Measurements from ENCODE around the gene GK.

GK gene

DNA sequence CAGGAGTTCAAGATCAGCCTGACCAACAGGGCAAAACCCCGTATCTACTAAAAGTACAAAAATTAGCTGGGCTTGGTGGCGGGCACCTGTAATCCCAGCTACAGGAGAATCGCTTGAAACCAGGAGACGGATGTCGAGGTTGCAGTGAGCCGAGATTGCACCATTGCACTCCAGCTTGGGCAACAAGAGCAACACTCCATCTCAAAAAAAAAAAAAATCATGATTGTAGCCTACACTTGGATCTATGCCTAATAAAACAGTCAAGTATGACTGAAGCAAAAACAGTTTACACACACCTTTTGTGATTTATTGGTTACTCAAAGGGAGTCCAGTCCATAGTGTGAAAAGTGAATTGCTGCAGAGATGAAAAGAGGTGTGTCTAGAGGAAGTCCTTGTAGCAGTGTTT is 41.0 kb upstream of the GK start:
- no peak overlapping the region for H3K27ac ChIP-seq (ENCODE audit: extremely low read depth, low read depth, low read length)
- ChIA-PET CTCF (interaction anchor here (0.8 to 0.9 kb wide), 2 partner anchors 42 to 123 kb away, joined by 3 to 4 read pairs; no protein-coding TSS in a partner anchor), POLR2A (no interaction called here)
- no peak for TF ChIP-seq ZNF350 (tag by site-specific recombination; IDR thresholded peaks at IDR 0.05)
- no peak for TF ChIP-seq ZNF138 (tag by site-specific recombination; IDR thresholded peaks at IDR 0.05; ENCODE audit: borderline replicate concordance)
- TF ChIP-seq ZNF433 (tag by site-specific recombination; IDR thresholded peaks at IDR 0.05; ENCODE audit: low read depth) = no peak
- no peak for TF ChIP-seq ZNF146 (tag by site-specific recombination; IDR thresholded peaks at IDR 0.05)
- no peak for TF ChIP-seq ZBTB48 (tag by site-specific recombination; IDR thresholded peaks at IDR 0.05)
- TF ChIP-seq ZNF664 (tag by site-specific recombination; IDR thresholded peaks at IDR 0.05) = no peak
- H3K36me3 ChIP-seq (ENCODE audit: control insufficient read depth in 2 of 2, insufficient read depth in 1 of 2, low read length in 2 of 2) = no peaks in the 10 kb centered on the region
- no peaks in the 10 kb centered on the region for H3K4me1 ChIP-seq (ENCODE audit: control insufficient read depth, insufficient read depth, low read length)
- no peak overlapping the region for H3K4me3 ChIP-seq (ENCODE audit: low read depth, low read length)
- no peaks in the 10 kb centered on the region for H3K9me3 ChIP-seq (ENCODE audit: control insufficient read depth, insufficient read depth, low read depth, low read length)

DNA sequence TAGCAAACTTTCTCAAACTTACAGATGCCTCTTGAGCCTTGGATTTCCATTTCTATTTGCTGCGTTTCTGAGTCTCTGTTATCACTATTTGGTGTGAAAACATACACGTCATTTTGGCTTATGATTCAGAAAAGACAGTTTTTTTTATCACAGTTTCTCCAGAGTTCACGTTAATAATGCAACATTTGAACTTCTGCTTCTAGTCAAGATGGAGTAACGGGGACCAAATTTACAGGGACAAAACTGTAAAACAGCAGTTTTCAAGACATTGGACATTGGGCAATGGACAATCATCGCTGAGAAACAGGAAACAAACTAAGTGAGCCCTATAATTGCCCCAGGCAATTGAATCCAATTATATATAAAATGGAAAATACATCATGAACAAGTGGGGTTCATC is 39.5 kb upstream of the GK start:
- POLR2A ChIA-PET = no interaction called here
- no peaks in the 10 kb centered on the region for H3K9me3 ChIP-seq (ENCODE audit: control insufficient read depth, insufficient read depth, low read depth, low read length)
- no peaks in the 10 kb centered on the region for H3K36me3 ChIP-seq (ENCODE audit: control insufficient read depth in 2 of 2, insufficient read depth in 1 of 2, low read length in 2 of 2)
- H3K27ac ChIP-seq (ENCODE audit: extremely low read depth, low read depth, low read length) = no peak overlapping the region
- TF ChIP-seq ZNF747 (tag by site-specific recombination; IDR thresholded peaks at IDR 0.05) (no peak), ZNF558 (tag by site-specific recombination; IDR thresholded peaks at IDR 0.05) (no peak), ZNF830 (tag by site-specific recombination; IDR thresholded peaks at IDR 0.05; ENCODE audit: low read depth) (no peak), ZNF473 (tag by site-specific recombination; IDR thresholded peaks at IDR 0.05) (no peak), ZNF214 (tag by site-specific recombination; IDR thresholded peaks at IDR 0.05; ENCODE audit: borderline replicate concordance) (no peak), FEZF1 (tag by site-specific recombination; IDR thresholded peaks at IDR 0.05) (no peak)
- TF ChIP-seq, protein P1, sequence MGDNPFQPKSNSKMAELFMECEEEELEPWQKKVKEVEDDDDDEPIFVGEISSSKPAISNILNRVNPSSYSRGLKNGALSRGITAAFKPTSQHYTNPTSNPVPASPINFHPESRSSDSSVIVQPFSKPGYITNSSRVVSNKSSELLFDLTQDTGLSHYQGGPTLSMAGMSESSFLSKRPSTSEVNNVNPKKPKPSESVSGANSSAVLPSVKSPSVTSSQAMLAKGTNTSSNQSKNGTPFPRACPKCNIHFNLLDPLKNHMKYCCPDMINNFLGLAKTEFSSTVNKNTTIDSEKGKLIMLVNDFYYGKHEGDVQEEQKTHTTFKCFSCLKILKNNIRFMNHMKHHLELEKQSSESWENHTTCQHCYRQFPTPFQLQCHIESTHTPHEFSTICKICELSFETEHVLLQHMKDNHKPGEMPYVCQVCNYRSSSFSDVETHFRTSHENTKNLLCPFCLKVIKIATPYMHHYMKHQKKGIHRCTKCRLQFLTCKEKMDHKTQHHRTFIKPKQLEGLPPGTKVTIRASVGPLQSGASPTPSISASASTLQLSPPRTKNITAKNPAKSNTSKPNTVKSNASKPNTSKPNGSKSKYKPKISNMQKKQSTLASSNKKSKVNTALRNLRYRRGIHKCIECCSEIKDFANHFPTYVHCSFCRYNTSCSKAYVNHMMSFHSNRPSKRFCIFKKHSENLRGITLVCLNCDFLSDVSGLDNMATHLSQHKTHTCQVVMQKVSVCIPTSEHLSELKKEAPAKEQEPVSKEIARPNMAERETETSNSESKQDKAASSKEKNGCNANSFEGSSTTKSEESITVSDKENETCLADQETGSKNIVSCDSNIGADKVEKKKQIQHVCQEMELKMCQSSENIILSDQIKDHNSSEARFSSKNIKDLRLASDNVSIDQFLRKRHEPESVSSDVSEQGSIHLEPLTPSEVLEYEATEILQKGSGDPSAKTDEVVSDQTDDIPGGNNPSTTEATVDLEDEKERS (tag by site-specific recombination; IDR thresholded peaks at IDR 0.05) = no peak
- TF ChIP-seq, protein P2, sequence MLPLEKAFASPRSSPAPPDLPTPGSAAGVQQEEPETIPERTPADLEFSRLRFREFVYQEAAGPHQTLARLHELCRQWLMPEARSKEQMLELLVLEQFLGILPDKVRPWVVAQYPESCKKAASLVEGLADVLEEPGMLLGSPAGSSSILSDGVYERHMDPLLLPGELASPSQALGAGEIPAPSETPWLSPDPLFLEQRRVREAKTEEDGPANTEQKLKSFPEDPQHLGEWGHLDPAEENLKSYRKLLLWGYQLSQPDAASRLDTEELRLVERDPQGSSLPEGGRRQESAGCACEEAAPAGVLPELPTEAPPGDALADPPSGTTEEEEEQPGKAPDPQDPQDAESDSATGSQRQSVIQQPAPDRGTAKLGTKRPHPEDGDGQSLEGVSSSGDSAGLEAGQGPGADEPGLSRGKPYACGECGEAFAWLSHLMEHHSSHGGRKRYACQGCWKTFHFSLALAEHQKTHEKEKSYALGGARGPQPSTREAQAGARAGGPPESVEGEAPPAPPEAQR (tag by site-specific recombination; IDR thresholded peaks at IDR 0.05) = no peak
- TF ChIP-seq, protein P3, sequence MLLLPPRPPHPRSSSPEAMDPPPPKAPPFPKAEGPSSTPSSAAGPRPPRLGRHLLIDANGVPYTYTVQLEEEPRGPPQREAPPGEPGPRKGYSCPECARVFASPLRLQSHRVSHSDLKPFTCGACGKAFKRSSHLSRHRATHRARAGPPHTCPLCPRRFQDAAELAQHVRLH (tag by site-specific recombination; IDR thresholded peaks at IDR 0.05) = no peak
- TF ChIP-seq, protein P4, sequence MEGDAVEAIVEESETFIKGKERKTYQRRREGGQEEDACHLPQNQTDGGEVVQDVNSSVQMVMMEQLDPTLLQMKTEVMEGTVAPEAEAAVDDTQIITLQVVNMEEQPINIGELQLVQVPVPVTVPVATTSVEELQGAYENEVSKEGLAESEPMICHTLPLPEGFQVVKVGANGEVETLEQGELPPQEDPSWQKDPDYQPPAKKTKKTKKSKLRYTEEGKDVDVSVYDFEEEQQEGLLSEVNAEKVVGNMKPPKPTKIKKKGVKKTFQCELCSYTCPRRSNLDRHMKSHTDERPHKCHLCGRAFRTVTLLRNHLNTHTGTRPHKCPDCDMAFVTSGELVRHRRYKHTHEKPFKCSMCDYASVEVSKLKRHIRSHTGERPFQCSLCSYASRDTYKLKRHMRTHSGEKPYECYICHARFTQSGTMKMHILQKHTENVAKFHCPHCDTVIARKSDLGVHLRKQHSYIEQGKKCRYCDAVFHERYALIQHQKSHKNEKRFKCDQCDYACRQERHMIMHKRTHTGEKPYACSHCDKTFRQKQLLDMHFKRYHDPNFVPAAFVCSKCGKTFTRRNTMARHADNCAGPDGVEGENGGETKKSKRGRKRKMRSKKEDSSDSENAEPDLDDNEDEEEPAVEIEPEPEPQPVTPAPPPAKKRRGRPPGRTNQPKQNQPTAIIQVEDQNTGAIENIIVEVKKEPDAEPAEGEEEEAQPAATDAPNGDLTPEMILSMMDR (tag by site-specific recombination; IDR thresholded peaks at IDR 0.05) = no peak
- H3K4me1 ChIP-seq (ENCODE audit: control insufficient read depth, insufficient read depth, low read length) = no peaks in the 10 kb centered on the region
- no peak overlapping the region for H3K4me3 ChIP-seq (ENCODE audit: low read depth, low read length)
- CTCF ChIA-PET = no interaction called here

DNA sequence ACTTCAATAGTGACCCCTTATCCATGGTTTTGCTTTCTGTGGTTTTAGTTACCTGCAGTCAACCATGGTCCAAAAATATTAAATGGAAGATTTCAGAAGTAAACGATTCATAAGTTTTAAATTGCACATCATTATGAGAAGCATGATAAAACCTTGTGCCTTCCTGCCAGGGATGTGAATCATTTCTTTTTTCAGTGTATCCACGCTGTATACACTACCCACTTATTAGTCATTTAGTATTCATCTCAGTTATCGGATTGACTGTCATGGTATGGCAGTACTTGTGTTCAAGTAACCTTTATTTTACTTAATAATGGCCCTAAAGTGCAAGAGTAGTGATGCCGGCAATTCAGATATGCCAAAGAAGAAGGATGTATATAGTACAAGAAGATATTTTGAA is 38.0 kb upstream of the GK start:
- Histone ChIP-seq H3K36me3 (ENCODE audit: control insufficient read depth in 2 of 2, insufficient read depth in 1 of 2, low read length in 2 of 2) (no peaks in the 10 kb centered on the region), H3K27ac (ENCODE audit: extremely low read depth, low read depth, low read length) (no peak overlapping the region), H3K4me3 (ENCODE audit: low read depth, low read length) (no peak overlapping the region), H3K4me1 (ENCODE audit: control insufficient read depth, insufficient read depth, low read length) (no peaks in the 10 kb centered on the region), H3K9me3 (ENCODE audit: control insufficient read depth, insufficient read depth, low read depth, low read length) (no peaks in the 10 kb centered on the region)
- no peak for TF ChIP-seq ZNF335 (tag by site-specific recombination; conservative IDR thresholded peaks at IDR 0.05)
- ChIA-PET POLR2A (no interaction called here), CTCF (no interaction called here)

Data from HEK293 (cell line).